GM18498 (cell line): ENCODE results near the gene CDK16.

ENCODE experiments used
- ATAC-seq: cut with Tn5 transposase; IDR thresholded peaks from one replicate; pipeline ENCODE4 v1.9.1; 2021; ENCODE audit warnings: mild to moderate bottlenecking, moderate library complexity; ENCODE audit not compliant: unreplicated experiment

Gene CDK16

DNA sequence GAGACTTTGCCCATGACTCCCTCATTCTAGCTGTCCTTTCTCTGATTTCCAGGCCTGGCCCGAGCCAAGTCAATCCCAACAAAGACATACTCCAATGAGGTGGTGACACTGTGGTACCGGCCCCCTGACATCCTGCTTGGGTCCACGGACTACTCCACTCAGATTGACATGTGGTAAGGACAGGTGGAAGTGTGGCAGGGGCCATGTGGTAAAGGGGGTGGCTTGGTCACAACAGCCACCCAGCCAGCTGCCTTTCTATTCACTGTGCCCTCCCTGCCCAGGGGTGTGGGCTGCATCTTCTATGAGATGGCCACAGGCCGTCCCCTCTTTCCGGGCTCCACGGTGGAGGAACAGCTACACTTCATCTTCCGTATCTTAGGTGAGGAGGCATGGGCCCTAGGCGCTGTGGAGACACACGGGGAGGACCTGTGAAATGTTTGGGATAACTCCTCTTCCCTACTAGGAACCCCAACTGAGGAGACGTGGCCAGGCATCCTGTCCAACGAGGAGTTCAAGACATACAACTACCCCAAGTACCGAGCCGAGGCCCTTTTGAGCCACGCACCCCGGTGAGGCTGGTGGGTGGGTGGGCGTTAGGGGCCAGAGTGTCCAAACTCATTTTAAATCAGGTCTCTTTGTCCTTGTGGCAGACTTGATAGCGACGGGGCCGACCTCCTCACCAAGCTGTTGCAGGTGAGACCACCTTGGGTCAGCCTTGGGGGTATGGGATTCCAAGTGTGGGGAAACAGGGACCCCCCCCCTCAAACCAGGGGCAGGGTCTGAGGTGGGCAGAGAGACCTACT is 8.3 kb downstream of the CDK16 start:
- no peak for ATAC-seq

DNA sequence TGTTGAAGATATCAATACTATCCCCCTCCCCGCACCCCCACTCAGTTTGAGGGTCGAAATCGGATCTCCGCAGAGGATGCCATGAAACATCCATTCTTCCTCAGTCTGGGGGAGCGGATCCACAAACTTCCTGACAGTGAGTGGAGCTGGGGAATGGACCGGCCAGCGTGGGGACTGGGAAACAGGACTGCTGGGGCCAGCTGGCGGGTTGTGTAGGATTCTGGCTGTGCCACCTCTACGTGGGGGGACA is 8.8 kb downstream of the CDK16 start:
- no peak for ATAC-seq

DNA sequence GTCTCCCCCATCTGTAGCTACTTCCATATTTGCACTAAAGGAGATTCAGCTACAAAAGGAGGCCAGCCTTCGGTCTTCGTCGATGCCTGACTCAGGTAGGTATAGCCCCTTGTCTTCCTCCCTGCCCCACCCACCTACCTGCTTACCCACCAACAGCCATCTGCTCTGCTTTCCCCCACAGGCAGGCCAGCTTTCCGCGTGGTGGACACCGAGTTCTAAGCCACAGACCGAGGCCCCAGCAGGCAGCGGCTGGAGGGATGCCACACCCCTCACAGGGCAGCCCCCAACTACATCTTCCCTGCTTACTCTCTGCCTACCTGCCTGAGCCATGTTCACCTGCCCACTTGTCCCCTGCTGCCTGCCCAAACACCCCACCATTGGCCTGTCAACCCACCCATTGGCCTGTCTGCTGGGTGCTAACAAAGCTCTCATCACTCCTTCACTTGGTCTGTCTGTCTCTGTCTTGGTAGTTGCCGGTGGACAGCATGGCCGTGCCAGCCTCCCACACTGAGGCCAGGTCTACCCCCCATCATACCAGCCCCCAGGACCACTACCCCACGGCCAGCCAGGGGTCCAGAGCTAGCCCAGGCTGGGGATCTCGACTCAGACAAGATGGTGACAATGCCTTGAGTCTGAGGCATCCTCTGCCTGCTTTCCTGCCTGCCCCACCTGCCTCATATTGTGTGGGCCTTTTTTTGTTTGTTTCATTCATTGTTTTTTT is 10.2 kb downstream of the CDK16 start:
- no peak for ATAC-seq

GRCh38 chrX:47229427-47229826 is 10.9 kb downstream of the CDK16 start:
- no peak for ATAC-seq

DNA sequence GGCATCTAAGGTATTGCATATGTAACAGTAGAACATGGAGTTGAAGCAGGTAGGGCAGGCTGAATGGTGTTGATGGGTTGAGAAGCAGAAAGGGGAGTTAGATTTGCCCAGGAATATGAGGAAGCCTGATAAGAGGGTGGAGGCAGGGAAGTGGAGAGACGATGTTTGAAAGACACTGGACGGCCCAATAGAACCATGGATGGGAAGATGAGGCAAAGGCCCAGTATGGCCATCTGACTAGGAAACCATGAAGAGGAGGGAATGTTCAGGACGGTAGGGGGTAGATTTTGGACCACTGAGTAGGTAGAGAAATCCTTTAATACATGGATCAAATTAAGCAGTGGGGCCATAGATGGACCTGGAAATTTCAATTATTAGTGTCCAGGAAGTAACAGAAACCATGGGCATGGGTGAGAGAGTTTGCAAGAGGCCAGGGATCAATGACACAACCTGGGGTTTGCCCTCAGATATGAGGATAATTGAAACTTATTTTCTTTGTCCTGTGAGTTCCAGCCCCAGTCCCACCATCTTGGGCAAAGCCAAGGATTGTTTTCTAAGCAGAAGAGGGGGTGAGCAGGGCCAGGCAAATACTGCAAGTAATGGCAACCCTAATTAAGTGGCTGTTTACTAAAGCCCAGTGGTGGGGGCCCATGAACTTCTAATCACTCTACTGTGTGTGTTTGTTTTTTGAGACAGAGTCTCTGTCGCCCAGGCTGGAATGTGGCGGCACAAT is 11.8 kb downstream of the CDK16 start:
- ATAC-seq, result no peak

- no peak for ATAC-seq
Observed at GRCh38 chrX:47231167-47231566, 12.7 kb downstream of the CDK16 start.

GRCh38 chrX:47232197-47232802 is 13.8 kb downstream of the CDK16 start:
- ATAC-seq, result no peak

- ATAC-seq, result peak; percentile 16
Observed at GRCh38 chrX:47232803-47233332, 14.4 kb downstream of the CDK16 start, which contains the start of gene USP11. TSS of gene USP11 (plus strand) at chrX:47233009. CDS start at chrX:47233044, 35 bp downstream.

DNA sequence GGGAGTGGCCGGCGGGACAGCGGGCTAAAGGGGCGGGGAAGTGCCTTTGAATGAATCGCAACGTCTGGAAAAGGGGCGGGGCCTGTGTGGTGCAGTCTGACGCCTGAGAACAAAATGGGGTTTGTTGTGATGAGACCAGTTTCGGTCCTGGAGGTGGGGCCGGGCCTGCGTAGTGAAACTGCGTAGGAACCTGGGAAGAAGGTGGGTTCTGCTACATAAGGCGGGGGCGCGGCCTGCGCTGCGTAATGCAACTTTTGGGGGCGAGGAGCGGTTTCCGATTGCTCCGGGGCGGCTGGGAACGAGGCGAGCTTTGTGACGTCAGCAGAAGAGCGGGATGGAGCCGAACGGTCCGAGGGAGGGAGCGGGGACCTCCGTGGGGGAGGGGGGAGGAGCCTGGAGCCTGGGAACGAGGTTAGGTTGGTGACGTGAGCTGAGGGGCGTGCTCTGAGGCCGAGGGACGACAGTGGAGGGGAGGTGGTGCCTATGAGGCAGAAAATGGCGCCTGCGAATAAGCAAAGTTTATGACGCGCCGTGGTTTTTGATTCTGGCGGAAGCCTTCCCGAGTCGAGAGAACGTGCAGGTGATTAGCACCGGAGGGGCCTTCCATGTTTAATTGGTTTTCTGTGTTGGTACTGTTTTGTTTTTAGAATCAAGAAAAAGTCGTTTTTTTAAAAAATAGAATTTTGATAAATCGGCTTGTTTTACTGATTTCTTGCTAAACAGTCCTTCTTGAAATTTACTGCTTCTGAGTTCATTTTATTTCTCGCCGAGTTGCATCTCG is 15.0 kb downstream of the CDK16 start:
- peak; percentile 85 for ATAC-seq

DNA sequence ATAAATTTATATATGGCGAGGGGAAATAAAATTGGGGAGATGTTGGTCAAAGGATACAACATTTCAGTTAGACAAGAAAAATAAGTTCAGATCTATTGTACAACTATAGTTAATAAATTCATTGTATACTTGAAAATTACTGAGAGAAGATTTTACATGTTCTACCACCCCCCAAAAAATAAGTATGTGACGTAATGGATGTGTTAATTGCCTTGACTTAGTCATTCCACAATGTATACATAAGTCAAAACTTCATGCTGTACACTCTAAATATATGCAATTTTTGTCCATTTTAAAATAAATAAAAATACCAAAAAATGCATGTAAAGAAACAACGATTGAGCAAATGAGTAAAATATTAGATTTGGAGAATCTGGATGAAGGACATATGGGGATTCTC is 16.1 kb downstream of the CDK16 start:
- ATAC-seq, result no peak

DNA sequence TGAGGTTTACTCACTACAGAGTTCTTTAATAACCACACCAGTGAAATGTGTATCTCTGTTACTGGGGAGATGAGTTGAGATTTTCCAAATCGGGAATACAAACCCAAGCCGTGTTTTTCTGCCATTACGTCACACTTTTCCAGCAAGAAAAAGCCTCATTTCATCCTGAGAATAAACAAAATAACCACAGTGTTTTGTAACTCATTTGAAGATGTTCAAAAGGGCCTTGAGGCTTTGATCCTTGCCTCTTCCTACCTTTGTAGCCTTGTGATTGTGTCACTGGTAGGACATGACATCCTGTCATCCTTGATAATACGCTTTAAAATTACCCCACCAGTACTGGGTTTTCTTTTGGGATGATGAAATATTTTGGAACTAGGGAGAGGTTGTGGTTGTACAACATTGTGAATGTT is 17.2 kb downstream of the CDK16 start:
- ATAC-seq, result no peak

GRCh38 chrX:47239199-47239598 is 20.7 kb downstream of the CDK16 start:
- no peak for ATAC-seq

DNA sequence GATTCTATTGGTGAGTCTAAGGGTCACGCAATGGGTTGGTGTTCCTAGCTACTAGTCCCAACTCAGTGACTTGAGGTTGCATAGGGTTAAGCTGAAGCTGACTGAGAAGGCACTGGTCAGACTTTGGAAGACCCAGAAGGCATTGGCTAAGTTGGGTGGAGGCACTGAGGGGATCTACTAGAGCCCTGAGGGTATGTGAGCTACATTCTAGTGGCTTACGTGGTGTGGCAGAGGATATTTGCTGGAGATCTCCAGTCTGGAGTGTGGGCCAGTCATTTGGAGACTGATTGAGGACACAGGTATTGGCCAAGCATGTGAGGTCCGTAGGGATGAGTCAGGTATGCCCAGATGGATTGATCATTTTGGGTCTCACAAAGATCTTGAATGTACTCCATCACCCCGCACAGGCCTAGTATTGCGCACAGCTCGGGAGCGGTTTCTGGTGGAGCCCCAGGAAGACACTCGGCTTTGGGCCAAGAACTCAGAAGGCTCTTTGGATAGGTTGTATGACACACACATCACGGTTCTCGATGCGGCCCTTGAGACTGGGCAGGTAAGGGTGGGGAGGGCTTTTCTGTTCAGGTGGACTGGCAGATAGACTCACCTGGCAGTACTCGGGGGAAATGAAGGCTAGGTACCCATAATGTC is 21.5 kb downstream of the CDK16 start:
- ATAC-seq, result no peak

- ATAC-seq, result no peak
Observed at GRCh38 chrX:47240619-47241018, 22.1 kb downstream of the CDK16 start.

GRCh38 chrX:47241201-47242011 is 22.9 kb downstream of the CDK16 start:
- no peak for ATAC-seq

DNA sequence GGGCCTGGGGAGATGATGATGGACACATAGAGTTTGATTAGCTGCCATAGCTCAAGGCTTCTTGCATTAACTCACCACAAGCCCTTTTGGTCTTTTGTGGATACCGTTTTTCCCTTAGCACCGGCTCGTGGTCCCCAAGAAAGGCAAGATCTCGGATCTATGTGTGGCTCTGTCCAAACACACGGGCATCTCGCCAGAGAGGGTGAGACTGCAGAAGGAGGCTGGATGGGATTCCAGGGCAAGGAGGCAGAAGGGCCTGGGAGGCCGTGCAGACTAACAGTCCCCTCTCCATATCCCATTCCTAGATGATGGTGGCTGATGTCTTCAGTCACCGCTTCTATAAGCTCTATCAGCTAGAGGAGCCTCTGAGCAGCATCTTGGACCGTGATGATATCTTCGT is 23.8 kb downstream of the CDK16 start:
- no peak for ATAC-seq

- ATAC-seq, result no peak
Observed at GRCh38 chrX:47243351-47243750, 24.9 kb downstream of the CDK16 start.

DNA sequence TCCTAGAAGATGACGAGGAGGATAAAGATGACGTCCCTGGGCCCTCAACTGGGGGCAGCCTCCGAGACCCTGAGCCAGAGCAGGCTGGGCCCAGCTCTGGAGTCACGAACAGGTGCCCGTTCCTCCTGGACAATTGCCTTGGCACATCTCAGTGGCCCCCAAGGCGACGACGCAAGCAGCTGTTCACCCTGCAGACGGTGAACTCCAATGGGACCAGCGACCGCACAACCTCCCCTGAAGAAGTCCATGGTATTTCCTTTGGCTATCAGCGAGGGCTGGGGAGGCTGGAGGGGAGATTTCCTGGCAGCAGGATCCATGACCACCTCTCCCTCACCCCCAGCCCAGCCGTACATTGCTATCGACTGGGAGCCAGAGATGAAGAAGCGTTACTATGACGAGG is 26.2 kb downstream of the CDK16 start:
- ATAC-seq, result no peak

- no peak for ATAC-seq
Observed at GRCh38 chrX:47245156-47245555, 26.7 kb downstream of the CDK16 start.
